ENCODE measurements around the gene IARS2. TPM values are rescaled to one million over a fixed set of nuclear protein-coding genes. Genes with fewer than 3 reads are reported as not detected.

IARS2 gene
- total RNA-seq, 1 donor, result 89.4 TPM

DNA sequence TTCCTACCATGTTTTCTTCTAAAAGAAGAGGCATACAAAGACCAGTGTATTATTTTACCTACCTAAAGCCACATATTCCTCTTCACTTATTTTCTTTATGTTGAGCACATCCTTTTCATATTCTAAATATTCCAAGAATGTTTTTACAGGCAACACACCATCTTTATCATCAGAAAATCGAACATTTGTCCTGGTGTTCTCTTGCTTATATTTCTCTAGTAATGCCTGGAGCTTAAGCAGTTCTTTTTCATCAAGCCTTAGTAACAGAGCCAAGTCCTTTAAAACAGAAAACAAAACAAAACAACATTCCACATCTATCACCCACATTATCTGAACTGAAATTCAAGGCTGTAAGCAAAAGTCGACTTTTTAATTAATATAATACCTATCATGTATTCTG lies 88.7 kb downstream of the IARS2 start:
- no peak overlapping the region for H3K4me3 ChIP-seq (ENCODE audit: low read depth, low read length)
- TF ChIP-seq, protein P1, sequence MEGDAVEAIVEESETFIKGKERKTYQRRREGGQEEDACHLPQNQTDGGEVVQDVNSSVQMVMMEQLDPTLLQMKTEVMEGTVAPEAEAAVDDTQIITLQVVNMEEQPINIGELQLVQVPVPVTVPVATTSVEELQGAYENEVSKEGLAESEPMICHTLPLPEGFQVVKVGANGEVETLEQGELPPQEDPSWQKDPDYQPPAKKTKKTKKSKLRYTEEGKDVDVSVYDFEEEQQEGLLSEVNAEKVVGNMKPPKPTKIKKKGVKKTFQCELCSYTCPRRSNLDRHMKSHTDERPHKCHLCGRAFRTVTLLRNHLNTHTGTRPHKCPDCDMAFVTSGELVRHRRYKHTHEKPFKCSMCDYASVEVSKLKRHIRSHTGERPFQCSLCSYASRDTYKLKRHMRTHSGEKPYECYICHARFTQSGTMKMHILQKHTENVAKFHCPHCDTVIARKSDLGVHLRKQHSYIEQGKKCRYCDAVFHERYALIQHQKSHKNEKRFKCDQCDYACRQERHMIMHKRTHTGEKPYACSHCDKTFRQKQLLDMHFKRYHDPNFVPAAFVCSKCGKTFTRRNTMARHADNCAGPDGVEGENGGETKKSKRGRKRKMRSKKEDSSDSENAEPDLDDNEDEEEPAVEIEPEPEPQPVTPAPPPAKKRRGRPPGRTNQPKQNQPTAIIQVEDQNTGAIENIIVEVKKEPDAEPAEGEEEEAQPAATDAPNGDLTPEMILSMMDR (IDR thresholded peaks at IDR 0.05; ENCODE audit: insufficient read depth, low read length), result no peak
- DNase-seq (ENCODE audit: low read depth), result no peak

DNA sequence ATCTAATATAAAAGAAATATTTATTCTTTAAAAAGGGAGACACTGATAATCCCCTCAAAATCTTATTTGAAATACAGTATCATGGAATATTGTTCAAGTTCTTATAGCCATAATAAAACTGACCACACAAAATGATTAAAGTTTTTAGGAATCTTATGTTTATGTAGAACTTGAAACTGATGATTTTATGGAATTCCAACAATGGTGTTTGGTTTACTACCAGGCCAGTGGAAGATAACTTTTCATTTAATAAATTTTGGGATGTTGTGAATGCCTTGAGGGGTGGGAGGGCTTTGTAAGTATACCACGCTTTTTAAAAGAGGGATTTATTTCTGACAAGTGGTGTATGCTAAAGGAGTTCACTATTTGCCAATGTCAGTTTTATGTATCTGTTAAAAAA lies 90.6 kb downstream of the IARS2 start:
- TF ChIP-seq, protein P1 (IDR thresholded peaks at IDR 0.05; ENCODE audit: insufficient read depth, low read length), result no peak
- DNase-seq (ENCODE audit: low read depth), result no peak
- H3K4me3 ChIP-seq (ENCODE audit: low read depth, low read length), result no peak overlapping the region

DNA sequence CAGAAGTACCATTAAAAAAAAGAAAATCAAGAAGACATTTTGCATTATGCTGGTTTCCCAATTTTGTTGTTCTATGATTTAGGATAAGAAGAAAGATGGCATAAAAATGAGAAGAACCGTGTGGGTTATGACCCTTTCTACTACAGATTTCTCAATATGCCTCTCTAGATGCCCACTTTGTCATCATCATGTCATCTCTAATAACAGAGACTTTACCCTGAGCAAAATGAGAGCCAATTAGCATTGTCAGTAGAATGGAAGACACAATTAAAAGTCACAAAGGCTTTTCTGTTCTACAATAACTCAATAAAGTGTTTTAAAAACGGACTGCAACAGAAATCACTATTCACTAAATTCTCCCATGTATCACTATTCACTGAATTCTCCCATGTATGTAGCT lies 92.8 kb downstream of the IARS2 start:
- DNase-seq (ENCODE audit: low read depth), result no peak
- TF ChIP-seq, protein P1 (IDR thresholded peaks at IDR 0.05; ENCODE audit: insufficient read depth, low read length), result no peak
- H3K4me3 ChIP-seq (ENCODE audit: low read depth, low read length), result no peak overlapping the region

DNA sequence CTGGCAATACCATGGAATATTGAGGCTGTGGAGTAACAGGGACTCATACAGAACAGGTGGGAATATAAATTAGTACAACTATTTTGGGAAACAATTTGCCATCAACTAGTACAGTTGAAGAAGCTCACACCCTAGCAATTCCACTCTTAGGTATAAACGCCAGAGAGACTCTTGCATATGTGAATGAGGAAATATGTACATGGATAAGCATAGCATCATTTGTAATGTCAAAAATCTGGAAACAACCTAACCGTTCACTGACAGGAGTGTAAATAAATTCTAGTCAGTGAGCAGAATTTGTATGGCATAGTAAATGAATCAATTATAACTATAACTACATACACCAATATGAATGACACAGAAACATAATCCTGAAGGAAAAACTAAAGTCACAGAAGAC lies 94.6 kb downstream of the IARS2 start:
- H3K4me3 ChIP-seq (ENCODE audit: low read depth, low read length), result no peak overlapping the region
- TF ChIP-seq, protein P1 (IDR thresholded peaks at IDR 0.05; ENCODE audit: insufficient read depth, low read length), result no peak
- no peak for DNase-seq (ENCODE audit: low read depth)

DNA sequence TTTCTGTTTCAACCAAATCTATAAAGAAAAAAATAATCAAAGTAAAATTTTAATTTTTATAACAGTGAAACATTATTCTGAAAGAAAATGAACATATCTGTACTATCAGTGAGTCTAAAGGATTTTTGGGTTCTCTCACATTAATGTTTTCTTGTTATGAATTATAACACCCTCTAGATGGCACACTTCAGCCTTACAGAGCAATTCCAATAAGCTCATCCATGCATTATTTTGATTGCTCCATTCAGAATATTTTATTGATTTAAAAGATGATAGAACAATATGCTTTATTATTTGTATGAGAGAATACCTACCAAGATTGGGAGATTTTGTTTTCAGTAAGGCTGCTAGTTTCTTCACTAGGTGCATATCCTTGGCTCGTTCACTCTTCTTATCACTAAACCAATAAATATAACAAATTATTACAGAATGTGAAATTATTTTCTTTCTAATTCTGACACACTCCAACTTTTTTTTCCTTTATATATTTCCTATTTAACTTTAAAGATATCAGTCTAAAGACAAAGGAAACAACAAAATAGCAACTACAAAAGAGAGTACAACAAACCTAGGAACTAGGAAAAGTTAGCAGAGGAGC lies 95.9 kb downstream of the IARS2 start:
- no peak overlapping the region for H3K4me3 ChIP-seq (ENCODE audit: low read depth, low read length)
- TF ChIP-seq, protein P1 (IDR thresholded peaks at IDR 0.05; ENCODE audit: insufficient read depth, low read length), result peak; percentile 49
- peak; percentile 51 for DNase-seq (ENCODE audit: low read depth)

DNA sequence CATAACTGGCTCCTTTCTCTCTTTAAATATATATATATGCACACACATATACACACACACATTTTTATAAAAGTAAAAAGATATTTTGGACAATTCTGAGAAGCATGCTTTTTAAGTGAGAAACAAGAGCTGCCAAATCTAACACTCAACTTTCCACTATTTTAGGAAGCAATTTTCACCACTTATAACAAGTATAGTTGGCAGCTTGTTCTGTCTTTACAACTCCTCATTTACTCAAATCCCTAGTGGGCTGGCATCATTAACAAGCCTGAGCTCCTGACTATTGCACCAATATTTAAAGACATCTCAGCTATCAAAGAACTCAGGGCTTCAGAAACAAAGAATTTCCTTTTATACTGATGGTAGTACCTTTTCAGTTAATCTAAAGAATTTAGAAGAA lies 101.8 kb downstream of the IARS2 start:
- no peak for DNase-seq (ENCODE audit: low read depth)
- TF ChIP-seq, protein P1 (IDR thresholded peaks at IDR 0.05; ENCODE audit: insufficient read depth, low read length), result no peak
- no peak overlapping the region for H3K4me3 ChIP-seq (ENCODE audit: low read depth, low read length)

Small RNAs within 50 kb of the gene (small RNA-seq; reads per million reads assigned to genes)
- gene MIR194-1, result not detected
- gene MIR215, result 0.32 reads per million

Other genes starting within 250 kb of the IARS2 start
- gene SLC30A10, start 165.6 kb upstream of the IARS2 start, total RNA-seq (ENCODE audit: low replicate concordance), result 0.45 TPM in 1 of 2 replicates, not detected in the other
- gene EPRS1, start 47.6 kb upstream of the IARS2 start, total RNA-seq (ENCODE audit: low replicate concordance), result 192 and 269 TPM in 2 replicates
- 6.8 and 20.3 TPM in 2 replicates for gene BPNT1, start 4.3 kb upstream of the IARS2 start, total RNA-seq (ENCODE audit: low replicate concordance)
- 32.4 and 39.7 TPM in 2 replicates for gene RAB3GAP2, start 178.3 kb downstream of the IARS2 start, total RNA-seq (ENCODE audit: low replicate concordance)